Uterus (tissue), 4 donors: ENCODE results near the gene WAC. TPM values are rescaled to one million over a fixed set of nuclear protein-coding genes. Genes with fewer than 3 reads are reported as not detected.

Experiments
- DNase-seq, 2 donors: peaks; one replicate each; pipeline ENCODE4 v3.0.0-alpha.2; 2019 to 2020
- H3K27ac ChIP-seq, 2 donors: fragments of 200-600 bp; sonication (generic); 1 replicate in 1 of 2; 2 replicates in 1 of 2; pipeline ENCODE4 v1.5.1; 2016 to 2018
- H3K27me3 ChIP-seq, 2 donors: fragments of 200-600 bp; sonication (generic); one replicate each; pipeline ENCODE4 v1.5.1; 2018 to 2019; ENCODE audit warnings: control low read depth in 1 of 2
- H3K36me3 ChIP-seq, 2 donors: fragments of 200-600 bp; sonication (generic); one replicate each; pipeline ENCODE4 v1.5.1; 2019; ENCODE audit warnings: control low read depth in 1 of 2
- H3K4me1 ChIP-seq, 2 donors: fragments of 200-600 bp; sonication (generic); one replicate each; pipeline ENCODE4 v1.5.1; 2018 to 2019; ENCODE audit warnings: control low read depth in 1 of 2
- H3K4me3 ChIP-seq, 2 donors: fragments of 200-600 bp; sonication (generic); 1 replicate in 1 of 2; 2 replicates in 1 of 2; pipeline ENCODE4 v1.5.1; 2018 to 2019; ENCODE audit warnings: mild to moderate bottlenecking in 1 of 2
- H3K9me3 ChIP-seq, 2 donors: fragments of 200-600 bp; sonication (generic); one replicate each; pipeline ENCODE4 v1.5.1; 2019; ENCODE audit warnings: control low read depth in 1 of 2
- CTCF ChIP-seq, 4 experiments: fragments of 200-600 bp in 2 of 4; fragments of 450-650 bp in 2 of 4; sonication (generic) in 2 of 4; IDR thresholded peaks; one replicate each; pipeline ENCODE4 v1.5.1; 2016 to 2019; ENCODE audit warnings: antibody characterized with exemption in 4 of 4, mild to moderate bottlenecking in 2 of 4, moderate library complexity in 1 of 4
- POLR2A ChIP-seq, 2 donors: fragments of 450-650 bp; IDR thresholded peaks; one replicate each; pipeline ENCODE4 v1.6.1; 2016; ENCODE audit warnings: antibody characterized with exemption in 2 of 2, mild to moderate bottlenecking in 1 of 2, moderate library complexity in 1 of 2
- intact Hi-C: fragments of 100-400 bp; cut with DNase I; formaldehyde crosslinking; loops from one replicate; pipeline ENCODE4 v1.15.1; 2023; ENCODE audit warnings: low total_unique reads
- small RNA-seq: library from RNA; depleted of rRNA; stranded (forward); fragments of <200 nt; gene quantifications from one replicate; pipeline ENCODE3, GENCODE V24; 2016
- total RNA-seq, 4 donors: library from RNA; depleted of rRNA in 3 of 4; stranded (reverse); fragments of >200 nt in 3 of 4; gene quantifications; one replicate each; pipeline versions ENCODE4 v1.1.0 to v1.2.4, GENCODE V29; 2014 to 2023
- donor health status: DM: yes; HTN: yes; CAD: no.

Gene WAC
- total RNA-seq, 4 donors from 2014 or later: 54.4 to 175 (median 90.4) TPM

DNA sequence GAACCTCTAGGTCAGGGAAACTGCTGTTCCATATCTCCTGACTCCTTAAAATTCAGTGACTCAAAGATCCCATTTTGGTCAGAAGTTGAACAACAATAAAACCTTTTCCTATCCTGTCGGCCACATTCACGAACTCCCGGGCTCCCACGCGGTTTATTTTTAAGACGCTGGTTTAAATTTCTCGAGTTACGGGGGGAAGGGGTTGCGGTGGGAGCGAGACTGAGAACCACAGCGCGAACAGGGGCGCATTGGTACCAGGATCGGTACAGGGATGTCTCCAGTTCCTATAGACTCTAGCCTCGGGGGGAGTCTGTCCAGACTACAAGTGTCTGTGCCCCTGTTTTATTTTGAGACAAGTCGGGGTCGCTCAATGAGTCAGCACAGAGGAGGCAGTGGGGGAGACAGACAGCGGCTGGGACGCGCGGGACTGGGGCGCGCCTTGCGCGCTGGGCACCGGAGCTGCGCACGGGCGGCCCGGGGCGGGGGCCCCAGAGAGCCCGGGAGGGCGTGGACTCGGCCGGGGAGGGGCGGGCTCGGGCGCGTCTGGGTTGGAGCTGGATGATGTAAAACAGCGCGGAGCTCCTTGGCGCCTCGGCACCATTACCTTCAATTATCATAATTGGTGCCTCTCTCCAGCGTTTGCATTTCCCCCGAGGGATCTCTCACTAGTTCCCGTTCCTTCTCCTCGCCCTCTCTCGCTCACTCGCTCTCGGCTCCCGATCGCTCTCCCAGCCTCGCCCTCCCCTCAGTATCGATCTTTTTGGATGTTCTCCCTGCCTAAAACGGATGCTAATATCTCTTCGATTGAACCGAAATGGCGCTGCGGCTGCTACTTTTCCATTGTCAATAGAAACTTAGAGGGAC, 135.7 kb downstream of the WAC start:
- TF ChIP-seq CTCF (IDR thresholded peaks at IDR 0.05) (no peak), POLR2A (IDR thresholded peaks at IDR 0.05) (peak in 1 of 2 donors; percentile 34)
- intact Hi-C loops: no loop called here
- H3K27ac ChIP-seq: peak overlapping the region; percentile 5 to 70
- peak overlapping the region; percentile 28 to 46 for H3K4me3 ChIP-seq
- H3K27me3 ChIP-seq: no peaks in the 10 kb centered on the region
- peak; percentile 75 for DNase-seq
- H3K36me3 ChIP-seq: no peaks in the 10 kb centered on the region
- H3K9me3 ChIP-seq: no peaks in the 10 kb centered on the region
- no peaks in the 10 kb centered on the region for H3K4me1 ChIP-seq

GRCh38 chr10:28669227-28670173, 136.6 kb downstream of the WAC start:
- peak overlapping the region; percentile 28 to 46 for H3K4me3 ChIP-seq
- intact Hi-C loops: no loop called here
- H3K9me3 ChIP-seq: no peaks in the 10 kb centered on the region

More at GRCh38 chr10:28669227-28670173, 136.6 kb downstream of the WAC start:
- H3K27me3 ChIP-seq: no peaks in the 10 kb centered on the region
- no peaks in the 10 kb centered on the region for H3K4me1 ChIP-seq
- no peak overlapping the region for H3K27ac ChIP-seq
- H3K36me3 ChIP-seq: no peaks in the 10 kb centered on the region
- no peak for TF ChIP-seq CTCF (IDR thresholded peaks at IDR 0.05)
- TF ChIP-seq POLR2A (IDR thresholded peaks at IDR 0.05): no peak
- no peak for DNase-seq

Small RNA genes within 50 kb of the gene (small RNA-seq; reads per million reads assigned to genes)
- not detected for gene RNU4ATAC6P
- not detected for gene RNU6-1067P

Other genes starting within 250 kb of the WAC start
- 10 to 100 TPM in 2 of 4 donors, 1 to 10 TPM in 2; 3.6 to 18.0 (median 13.1) TPM for gene MPP7, start 230.1 kb upstream of the WAC start, total RNA-seq
- 10 to 100 TPM in 2 of 4 donors, 1 to 10 TPM in 2; 6.4 to 18.3 (median 14.0) TPM for gene BAMBI, start 144.4 kb downstream of the WAC start, total RNA-seq